HG02943 (cell line): ENCODE results near the gene PRDM2.
A peak's percentile ranks its signal among the peaks of the same experiment; 100 is the strongest.
"Not testable (repeated sequence)": the region's sequence is repeated elsewhere in the genome, so short reads cannot be mapped to it uniquely, and the experiment has no call there.

ENCODE experiments used
- ATAC-seq: cut with Tn5 transposase; IDR thresholded peaks from one replicate; pipeline ENCODE4 v1.9.1; 2021; ENCODE audit warnings: mild to moderate bottlenecking, low read depth, moderate library complexity; ENCODE audit not compliant: unreplicated experiment

The PRDM2 gene

DNA sequence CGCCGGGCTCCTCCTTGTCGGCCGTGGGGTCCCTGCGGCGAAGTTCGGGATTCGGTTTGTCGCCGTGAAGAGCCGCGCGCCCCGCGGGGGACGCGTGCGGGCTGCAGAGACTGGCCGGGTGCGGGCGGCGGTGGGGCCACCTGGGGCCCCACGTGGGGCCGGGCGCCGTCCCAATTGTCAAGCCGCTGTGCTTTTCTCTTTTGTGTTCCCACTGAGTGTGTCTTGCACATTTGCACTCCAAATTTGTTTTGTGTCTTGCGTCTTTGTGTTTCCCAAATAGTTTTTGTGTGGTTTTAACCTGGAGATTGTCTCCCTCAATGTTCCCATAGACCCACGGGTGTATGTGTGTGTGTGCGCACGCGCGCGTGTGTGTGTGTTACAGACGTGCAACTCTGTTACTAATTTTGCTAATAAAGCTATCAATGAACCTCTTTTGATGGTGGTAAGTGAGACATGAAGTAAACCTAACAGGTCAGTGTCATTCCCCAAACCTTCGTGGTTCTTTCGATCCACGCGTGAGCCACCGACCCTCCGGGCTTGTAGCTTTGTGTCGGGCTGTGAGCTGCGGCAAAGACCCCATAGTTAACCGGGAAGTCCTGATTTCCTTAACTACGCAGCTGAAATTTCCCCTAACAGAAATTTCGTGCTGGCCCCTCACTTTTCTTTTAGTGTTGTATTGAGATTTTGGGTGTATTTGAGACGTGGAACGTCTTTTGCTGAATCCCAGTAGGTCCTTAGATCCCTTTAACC is 708 bp downstream of the PRDM2 start:
- no peak for ATAC-seq

DNA sequence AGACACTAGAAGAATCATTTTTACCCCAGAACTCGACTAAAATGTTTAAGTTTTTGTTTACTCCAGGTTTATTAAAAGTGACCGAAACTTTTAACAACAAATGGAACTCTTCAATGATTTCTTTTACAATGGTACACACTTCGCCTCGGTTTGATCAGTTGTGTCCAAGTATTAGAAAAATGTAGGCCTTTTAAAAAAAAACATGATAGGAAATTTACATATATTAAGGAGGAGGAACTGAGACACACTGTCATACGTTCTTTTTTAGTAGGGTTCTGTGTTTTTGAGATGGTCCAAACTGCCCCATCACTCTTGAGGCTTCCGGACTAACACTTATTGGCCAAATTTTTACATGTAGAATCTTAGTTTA is 1.3 kb downstream of the PRDM2 start:
- ATAC-seq: no peak

DNA sequence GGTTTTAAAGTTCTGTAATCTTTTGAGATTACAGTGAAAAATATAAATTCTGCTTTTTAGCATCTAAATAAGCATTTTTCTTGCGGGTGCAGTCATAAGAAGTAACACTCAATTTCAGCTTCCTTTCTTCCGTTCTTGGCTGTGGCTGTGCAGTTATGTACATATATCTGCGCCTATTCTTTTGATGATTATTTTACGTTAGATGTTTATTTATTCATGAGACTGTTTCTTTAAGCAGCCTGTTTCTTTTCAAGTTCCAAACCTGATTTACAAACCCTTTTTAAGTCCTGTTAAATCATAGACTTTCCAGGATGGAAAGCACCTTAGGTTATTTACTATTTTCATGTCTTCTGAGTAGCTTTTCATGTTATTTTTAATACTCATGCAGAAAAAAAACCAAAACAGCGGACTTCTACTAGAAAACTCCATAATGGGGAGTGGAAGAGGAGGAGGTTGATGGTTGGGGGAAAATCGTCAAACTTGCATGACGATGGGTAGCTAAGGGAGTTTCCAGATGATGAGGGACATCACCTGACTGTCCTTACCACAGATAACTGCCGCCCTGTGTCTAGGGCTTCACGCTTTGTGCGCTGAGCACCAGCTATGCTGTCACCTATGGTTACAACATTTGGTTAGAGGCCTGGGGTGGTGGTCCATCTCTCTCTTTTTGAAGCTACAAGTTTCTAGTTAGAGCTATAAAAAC is 2.6 kb downstream of the PRDM2 start:
- peak; percentile 65 for ATAC-seq

DNA sequence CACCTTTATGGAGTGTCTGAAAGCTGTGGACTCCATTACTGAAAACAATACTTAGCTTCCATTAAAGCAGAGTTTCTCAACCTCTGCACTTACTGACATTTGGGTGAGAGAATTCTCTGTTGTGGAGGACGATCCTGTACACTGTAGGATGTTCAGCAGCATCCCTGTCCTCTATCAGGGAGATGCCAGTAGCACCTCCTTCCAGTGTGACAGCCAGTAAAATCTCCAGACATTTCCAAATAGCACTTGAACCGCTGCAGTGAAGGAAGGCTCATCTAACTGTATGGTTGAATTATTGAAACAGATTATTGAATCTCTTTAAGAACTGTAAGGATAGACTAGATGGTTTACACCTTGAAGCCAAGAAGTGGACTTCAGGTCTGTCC is 3.1 kb downstream of the PRDM2 start:
- ATAC-seq: no peak

DNA sequence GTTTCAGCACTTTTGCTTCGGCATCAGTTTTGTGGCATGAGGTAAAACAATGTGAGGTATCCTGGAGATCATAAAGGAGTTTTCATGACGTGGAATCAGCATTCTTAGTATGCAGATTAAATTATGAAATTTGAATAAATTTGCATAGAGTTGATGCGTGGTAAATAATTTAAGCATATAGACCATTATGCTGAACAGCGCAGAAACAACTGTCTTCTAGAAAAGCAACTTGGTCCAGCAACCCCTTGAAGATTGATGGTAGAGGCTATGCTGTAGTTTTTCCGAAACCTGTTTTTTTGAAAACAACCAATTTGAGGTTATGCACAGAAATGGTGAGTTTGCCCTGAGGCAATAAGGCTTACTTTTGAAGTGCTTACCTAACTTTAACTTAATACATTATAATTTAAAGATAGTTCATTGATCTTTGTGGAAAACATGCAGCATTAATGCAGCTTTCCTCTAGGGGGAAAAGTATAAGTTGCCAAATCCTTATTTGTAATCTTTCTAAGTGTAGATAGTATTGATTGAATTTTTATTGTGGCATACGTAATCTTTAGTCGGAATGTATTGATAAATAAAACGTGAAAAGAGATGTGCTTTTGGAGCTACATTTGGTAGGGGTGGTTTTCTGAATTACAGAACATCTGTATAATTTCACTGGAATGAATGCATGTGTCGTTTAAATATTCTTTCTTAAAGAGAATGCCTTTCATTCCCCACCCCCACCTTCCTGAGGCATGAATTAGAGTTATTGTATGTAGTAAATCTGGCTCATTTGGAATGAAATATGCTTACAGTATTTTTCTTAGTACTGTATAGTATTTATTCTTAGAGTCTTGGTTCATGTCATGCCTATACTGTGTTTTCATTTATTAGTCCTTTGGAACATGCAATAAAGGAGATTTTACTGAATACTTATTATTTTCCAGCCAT is 3.8 kb downstream of the PRDM2 start:
- no peak for ATAC-seq

DNA sequence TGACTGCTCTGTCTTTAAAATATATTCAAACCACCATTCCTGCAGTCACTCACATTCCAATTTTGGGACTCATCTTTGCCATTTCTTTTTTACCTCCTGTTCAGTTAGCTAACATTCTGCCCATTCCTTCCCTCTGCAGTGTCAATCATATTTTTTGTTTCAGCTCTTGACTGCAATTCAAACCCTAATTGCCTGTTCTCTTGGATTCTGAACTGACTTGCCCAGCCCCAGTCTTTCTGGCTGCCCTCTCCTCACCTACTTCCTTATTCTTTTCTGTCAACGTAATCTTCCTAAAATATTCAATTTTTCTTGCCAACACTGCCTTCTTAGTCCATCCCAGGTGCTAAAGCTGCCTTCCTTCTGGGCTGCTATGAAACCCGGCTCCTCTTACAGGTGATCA is 6.1 kb downstream of the PRDM2 start:
- no peak for ATAC-seq

DNA sequence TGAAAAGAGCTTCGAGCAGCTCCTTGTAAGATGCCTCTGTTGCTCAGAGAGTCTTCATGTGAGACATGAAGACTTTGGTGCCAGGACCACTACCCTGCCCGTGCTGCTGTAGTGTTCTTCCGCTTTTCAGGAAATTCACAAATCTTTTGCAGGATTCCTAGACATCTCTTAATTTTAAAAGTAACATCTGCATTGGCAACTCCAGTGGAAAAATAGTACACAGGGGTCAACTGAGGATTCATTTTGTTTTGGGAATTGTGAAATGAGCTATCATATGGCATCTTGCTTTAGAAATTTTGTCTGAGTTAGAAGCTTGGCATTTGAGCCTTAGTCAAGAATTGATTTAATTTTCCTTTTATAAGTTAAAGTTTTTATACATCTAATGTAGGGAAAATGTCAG is 7.2 kb downstream of the PRDM2 start:
- no peak for ATAC-seq

DNA sequence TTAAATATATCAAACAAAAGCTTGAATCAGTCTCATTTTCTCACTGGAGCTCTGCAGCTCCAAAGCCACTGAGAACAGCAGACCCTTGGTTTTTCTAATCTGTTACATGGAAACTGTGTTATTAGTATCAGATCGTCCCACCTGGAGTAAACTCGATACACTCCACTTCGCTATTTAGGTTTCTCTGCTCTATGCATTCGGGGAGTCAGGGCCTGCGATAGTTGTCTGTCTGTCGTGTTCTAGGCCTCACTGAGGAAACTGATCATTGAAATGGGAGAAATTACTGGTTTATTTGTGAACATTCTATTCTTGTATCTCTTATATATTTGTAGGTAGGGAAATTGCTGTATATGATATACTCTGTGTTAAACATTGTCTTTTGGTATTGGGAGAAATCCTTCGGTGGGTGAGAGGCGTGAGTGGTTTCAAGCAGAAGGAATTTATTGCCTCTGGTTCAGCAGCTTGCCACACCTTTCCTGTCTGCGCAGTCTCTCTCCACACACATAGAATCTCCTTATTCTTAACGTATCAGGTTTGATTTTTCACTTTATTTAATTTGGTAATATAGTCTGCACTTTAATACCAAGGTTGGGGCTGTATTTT is 8.5 kb downstream of the PRDM2 start:
- no peak for ATAC-seq

DNA sequence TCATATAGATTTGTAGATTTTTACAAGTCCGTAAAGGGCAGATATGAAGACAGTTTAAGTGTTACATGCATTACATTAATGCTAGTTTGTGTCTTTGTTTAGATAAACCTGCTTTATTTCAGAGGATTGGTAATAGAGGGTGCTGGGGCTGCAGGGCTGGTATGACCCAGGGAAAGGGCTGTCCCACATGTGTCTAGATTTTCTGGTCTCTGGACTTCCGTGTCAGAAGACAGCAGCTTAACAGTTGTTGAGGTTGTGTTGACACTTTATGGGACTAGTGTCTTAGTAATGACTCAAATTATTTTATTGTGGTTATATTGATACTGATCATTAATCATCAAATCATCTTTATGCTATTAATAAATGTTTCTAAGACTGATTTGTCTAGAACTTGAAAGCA is 10.1 kb downstream of the PRDM2 start:
- no peak for ATAC-seq

DNA sequence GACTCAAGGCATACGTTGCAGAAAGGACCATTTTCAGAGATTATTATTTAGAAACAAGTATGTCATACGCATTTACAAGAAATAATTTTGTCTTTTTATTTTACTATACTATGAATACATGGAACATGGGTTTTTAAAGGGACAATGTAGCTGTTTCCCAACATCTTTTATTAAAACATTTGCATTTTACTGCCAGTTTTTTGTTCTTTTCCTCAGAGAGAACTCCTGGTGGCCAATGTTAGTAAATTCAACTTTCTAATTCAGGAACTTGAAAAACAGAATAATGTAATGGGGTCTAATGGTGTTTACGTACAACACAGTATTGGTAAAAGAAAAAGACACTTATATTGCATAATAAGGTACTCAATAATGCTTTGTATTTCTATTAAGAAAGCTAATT is 14.9 kb downstream of the PRDM2 start:
- no peak for ATAC-seq

DNA sequence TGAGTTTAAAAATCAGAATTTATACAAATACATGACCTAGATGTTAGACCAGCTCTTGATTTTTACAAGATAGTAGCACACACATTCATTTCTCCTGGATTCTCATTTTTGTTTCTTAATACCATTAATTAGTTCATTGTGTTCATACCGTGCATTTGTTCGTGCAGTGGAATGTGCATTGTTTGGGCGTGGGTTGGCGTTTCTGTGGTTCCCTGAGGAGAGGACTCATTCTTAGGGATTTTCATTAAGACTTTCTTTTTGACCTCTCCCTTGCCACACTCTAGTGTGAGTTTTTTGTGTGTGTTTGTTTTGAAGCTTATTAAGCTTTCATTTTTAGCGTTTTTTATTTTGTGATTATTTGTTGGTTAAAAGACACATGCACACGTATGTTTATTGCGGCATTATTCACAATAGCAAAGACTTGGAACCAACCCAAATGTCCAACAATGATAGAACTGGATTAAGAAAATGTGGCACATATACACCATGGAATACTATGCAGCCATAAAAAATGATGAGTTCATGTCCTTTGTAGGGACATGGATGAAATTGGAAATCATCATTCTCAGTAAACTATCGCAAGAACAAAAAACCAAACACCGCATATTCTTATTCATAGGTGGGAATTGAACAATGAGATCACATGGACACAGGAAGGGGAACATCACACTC is 15.8 kb downstream of the PRDM2 start:
- ATAC-seq: not testable (repeated sequence)

DNA sequence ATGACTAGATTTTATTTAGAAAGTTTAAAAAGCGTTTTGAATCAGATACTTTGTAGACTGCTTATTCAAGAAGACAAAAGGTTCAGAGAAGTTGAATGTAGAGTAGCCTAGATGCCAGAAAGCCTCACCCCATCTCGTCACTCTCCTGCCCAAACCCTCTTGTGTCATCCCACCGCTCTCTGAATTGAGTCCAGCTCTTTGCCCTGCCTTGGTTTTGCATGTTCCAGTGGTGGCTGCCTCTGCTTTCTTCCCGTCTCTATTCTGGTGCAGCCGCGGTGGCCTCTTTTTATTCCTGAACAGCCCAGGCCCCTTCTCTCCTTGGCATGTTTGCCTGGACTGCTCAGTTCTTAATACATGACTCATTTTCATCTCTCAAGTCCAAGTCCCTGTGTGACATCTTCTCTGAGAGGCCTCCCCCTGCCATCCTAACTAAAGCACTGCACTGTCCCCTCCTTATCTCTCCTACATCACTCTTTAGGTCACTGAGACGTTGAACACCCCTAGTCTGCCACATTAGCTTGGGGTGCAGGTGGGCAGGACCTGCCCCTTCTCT is 22.9 kb downstream of the PRDM2 start:
- no peak for ATAC-seq

DNA sequence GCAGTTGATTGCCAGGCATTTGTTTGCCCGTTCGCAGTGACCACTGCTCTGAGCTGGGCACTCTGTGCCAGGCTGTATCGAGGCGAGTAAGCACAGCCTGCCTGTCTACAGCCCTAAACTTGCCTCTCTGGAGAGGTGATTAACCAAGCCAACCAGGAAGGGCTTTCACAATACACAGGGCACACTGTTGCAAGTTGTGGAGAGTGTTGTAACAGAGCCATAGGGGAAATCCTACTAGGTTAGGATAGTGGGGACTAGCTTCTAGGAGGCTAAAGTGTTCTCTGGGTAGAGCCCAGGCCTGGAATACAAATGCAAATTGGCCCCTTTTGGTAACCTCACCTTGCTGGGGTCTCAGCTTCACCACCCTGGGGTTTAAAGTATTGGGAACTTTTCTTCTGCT is 23.8 kb downstream of the PRDM2 start:
- no peak for ATAC-seq

DNA sequence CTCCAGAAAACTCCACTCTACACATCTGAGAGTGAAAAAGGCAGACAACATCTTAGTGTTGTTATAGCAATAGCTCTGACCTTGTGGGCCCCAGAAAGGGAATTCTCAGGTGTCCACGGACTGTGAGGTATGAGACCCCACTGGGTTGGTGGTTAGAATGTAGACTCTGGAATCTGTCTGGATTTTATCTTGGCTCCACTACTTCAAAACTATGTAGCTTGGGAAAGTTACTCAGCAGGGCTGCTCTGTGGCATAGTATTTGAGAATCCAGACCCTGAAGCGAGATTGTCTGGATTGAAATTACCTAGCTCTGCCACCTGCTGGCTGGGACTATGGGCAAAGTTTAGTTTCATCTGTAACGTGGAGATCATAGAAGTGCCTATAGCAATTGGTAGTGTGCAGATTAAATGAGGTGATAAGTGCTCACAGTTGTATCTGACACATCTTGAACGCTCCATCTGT is 25.8 kb downstream of the PRDM2 start:
- ATAC-seq: no peak

DNA sequence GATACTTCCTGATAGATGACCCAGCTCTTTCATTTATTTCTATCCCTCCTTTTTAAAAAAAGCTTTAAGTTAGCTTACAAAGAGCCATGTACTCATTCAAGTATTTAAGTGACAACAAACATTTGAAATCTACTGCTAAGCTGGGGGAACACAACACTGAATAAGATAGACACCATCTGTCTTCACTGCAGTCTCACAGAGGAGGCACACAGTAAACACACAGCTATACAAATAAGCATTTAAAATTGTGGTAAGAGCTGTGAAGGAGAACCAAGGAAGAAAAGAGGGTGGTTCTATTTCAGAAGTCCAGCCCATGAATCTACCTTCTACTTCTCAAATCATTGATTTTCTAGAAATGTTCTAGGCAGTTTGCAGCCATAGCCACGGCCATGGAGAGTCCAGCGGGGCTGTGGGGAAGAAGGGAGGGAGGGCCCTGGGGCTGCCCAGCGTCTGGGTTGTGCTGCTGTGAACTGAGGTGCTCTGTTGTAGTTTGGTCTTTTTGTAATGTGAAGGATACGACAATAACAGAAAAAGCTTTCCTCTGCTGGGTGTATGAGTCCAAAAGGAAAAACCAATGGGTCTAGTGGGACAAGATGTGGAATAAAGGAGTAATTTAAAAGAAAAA is 28.2 kb downstream of the PRDM2 start:
- no peak for ATAC-seq

DNA sequence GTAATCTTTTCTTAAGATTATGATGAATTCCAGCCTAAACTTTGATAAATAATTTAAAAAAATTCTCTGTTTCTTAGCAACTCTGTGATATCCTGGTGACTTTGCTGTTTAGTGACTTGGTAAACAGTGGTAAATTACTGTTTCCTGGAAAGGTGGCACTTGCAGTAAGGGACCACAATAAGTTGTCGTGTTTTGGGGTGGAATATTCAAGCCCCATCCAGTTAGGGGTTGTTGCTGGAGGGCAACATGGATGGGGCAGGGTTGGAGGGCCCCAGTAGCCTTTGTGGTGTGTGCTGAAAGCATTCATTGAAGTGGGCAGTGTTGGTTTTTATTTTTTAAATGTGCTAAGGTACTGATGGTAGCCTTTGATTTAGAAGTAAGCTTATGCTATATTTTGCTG is 30.3 kb downstream of the PRDM2 start:
- no peak for ATAC-seq

DNA sequence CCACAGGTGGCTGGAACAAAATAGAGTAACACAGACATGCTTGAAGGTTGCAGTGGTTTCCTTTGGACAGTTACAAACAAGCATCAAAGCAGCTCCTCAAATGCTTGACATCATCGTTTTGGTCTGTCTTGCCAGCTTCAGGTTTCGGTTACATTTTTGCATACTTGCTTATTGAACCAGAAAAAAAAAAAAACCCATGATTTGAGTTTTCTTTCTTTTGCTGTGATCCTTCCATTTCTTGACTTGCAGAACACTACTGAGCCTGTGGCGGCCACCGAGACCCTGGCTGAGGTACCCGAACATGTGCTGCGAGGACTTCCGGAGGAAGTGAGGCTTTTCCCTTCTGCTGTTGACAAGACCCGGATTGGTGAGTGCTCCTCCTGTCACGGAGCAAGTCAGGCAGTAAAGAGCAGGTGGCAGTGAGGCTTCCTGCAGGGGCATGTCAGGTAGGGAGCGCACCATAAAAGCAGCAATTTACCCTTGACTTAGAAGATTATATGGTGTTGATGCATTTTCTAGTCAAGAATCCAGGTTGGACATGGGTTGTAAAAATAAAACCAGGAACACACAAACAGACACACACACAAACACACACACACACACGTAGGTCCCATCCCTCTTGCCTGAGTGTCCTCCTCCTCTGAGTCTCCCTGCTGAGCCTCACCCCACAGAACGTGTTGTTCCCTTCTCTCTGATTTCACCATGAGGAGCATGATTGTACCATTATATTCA is 30.9 kb downstream of the PRDM2 start:
- ATAC-seq: peak; percentile 91

DNA sequence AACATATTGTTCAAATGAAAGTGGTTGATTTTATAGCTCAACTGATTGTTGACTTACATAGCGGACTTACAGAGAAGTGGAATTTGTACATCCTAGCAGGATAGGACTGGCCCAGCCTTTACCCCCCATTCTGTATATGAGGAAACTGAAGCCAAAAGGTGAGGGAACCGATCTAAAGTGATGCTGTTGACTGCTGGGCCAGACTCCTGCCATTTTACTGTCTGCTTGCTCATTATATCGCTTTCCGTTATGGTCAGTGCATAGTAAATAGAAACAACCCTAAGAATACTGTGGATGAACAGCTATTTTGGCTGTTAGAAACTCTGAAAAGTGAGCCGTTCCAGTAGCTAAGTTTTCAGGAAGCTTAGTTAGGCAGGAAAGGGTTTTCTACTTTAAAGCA is 31.9 kb downstream of the PRDM2 start:
- no peak for ATAC-seq
